Stimulated activated memory B cell treated with anti-CD40 and anti-IgM and Interleukin-4, amounts not matched to agents 10 μg/mL and 1 μg/mL and 100 μg/mL, for 72 hours (primary cell): ENCODE results near the gene DLGAP1.
"Not testable (repeated sequence)": the region's sequence is repeated elsewhere in the genome, so short reads cannot be mapped to it uniquely, and the experiment has no call there.

ENCODE experiments used
- ATAC-seq: fragments of 150-1000 bp; cut with Tn5 transposase; 2 replicates; pipeline ENCODE4 v1.10.0; 2021
- H3K27ac Mint-ChIP-seq: one replicate; pipeline ENCODE4 v1.8.0; 2022; ENCODE audit warnings: mild to moderate bottlenecking, mixed read lengths
- H3K27me3 Mint-ChIP-seq: one replicate; pipeline ENCODE4 v1.8.0; 2022; ENCODE audit warnings: mixed read lengths
- H3K36me3 Mint-ChIP-seq: one replicate; pipeline ENCODE4 v1.8.0; 2022; ENCODE audit warnings: mixed read lengths
- H3K4me1 Mint-ChIP-seq: one replicate; pipeline ENCODE4 v1.8.0; 2022; ENCODE audit warnings: mixed read lengths
- H3K4me3 Mint-ChIP-seq: one replicate; pipeline ENCODE4 v1.8.0; 2022; ENCODE audit warnings: mild to moderate bottlenecking, moderate library complexity, mixed read lengths
- H3K9me3 Mint-ChIP-seq: one replicate; pipeline ENCODE4 v1.8.0; 2022; ENCODE audit warnings: mixed read lengths

DLGAP1 gene

GRCh38 chr18:4084382-4084900 lies 370.7 kb downstream of the DLGAP1 start:
- Mint-ChIP-seq H3K9me3 (peaks cover 6% of the 10 kb centered on the region), H3K27ac (no peak overlapping the region), H3K27me3 (no peaks in the 10 kb centered on the region), H3K36me3 (no peaks in the 10 kb centered on the region), H3K4me1 (no peaks in the 10 kb centered on the region), H3K4me3 (no peak overlapping the region)
- no peak for ATAC-seq

- H3K36me3 Mint-ChIP-seq: no peaks in the 10 kb centered on the region
- no peak overlapping the region for H3K27ac Mint-ChIP-seq
- no peaks in the 10 kb centered on the region for H3K27me3 Mint-ChIP-seq
- no peak for ATAC-seq
- H3K4me1 Mint-ChIP-seq: no peaks in the 10 kb centered on the region
- H3K9me3 Mint-ChIP-seq: no peaks in the 10 kb centered on the region
- no peak overlapping the region for H3K4me3 Mint-ChIP-seq
Observed at GRCh38 chr18:4078246-4078645, 376.9 kb downstream of the DLGAP1 start.

- H3K36me3 Mint-ChIP-seq: no peaks in the 10 kb centered on the region
- H3K9me3 Mint-ChIP-seq: no peaks in the 10 kb centered on the region
- no peak overlapping the region for H3K4me3 Mint-ChIP-seq
- H3K4me1 Mint-ChIP-seq: no peaks in the 10 kb centered on the region
- no peaks in the 10 kb centered on the region for H3K27me3 Mint-ChIP-seq
- no peak for ATAC-seq
- no peak overlapping the region for H3K27ac Mint-ChIP-seq
Observed at GRCh38 chr18:4077721-4078120, 377.4 kb downstream of the DLGAP1 start.

- Mint-ChIP-seq H3K4me1 (no peaks in the 10 kb centered on the region), H3K36me3 (no peaks in the 10 kb centered on the region), H3K27ac (no peak overlapping the region), H3K9me3 (no peaks in the 10 kb centered on the region), H3K27me3 (no peaks in the 10 kb centered on the region), H3K4me3 (no peak overlapping the region)
- ATAC-seq: no peak
Observed at GRCh38 chr18:4077204-4077603, 377.9 kb downstream of the DLGAP1 start.

- H3K36me3 Mint-ChIP-seq: no peaks in the 10 kb centered on the region
- no peak overlapping the region for H3K4me3 Mint-ChIP-seq
- H3K27me3 Mint-ChIP-seq: no peaks in the 10 kb centered on the region
- H3K27ac Mint-ChIP-seq: no peak overlapping the region
- H3K9me3 Mint-ChIP-seq: no peaks in the 10 kb centered on the region
- ATAC-seq: no peak
- no peaks in the 10 kb centered on the region for H3K4me1 Mint-ChIP-seq
Observed at GRCh38 chr18:4074647-4075046, 380.5 kb downstream of the DLGAP1 start.

- peaks cover 2% of the 10 kb centered on the region for H3K9me3 Mint-ChIP-seq
- H3K4me3 Mint-ChIP-seq: no peak overlapping the region
- peaks cover 6% of the 10 kb centered on the region for H3K27me3 Mint-ChIP-seq
- H3K36me3 Mint-ChIP-seq: no peaks in the 10 kb centered on the region
- H3K4me1 Mint-ChIP-seq: no peaks in the 10 kb centered on the region
- H3K27ac Mint-ChIP-seq: no peak overlapping the region
- ATAC-seq: no peak
Observed at GRCh38 chr18:4069183-4069582, 385.9 kb downstream of the DLGAP1 start.

- no peak for ATAC-seq
- Mint-ChIP-seq H3K36me3 (no peaks in the 10 kb centered on the region), H3K4me1 (no peaks in the 10 kb centered on the region), H3K27me3 (peaks cover 7% of the 10 kb centered on the region), H3K4me3 (no peak overlapping the region), H3K9me3 (peaks cover 2% of the 10 kb centered on the region), H3K27ac (no peak overlapping the region)
Observed at GRCh38 chr18:4068552-4069158, 386.5 kb downstream of the DLGAP1 start.

GRCh38 chr18:4063545-4063944 lies 391.6 kb downstream of the DLGAP1 start:
- no peaks in the 10 kb centered on the region for H3K36me3 Mint-ChIP-seq
- no peak for ATAC-seq
- H3K9me3 Mint-ChIP-seq: peaks cover 9% of the 10 kb centered on the region
- peaks cover 7% of the 10 kb centered on the region for H3K27me3 Mint-ChIP-seq
- H3K4me1 Mint-ChIP-seq: no peaks in the 10 kb centered on the region
- no peak overlapping the region for H3K4me3 Mint-ChIP-seq
- H3K27ac Mint-ChIP-seq: no peak overlapping the region

GRCh38 chr18:4060427-4061281 lies 394.5 kb downstream of the DLGAP1 start:
- Mint-ChIP-seq H3K36me3 (no peaks in the 10 kb centered on the region), H3K9me3 (peaks cover 7% of the 10 kb centered on the region), H3K4me3 (no peak overlapping the region), H3K27ac (no peak overlapping the region), H3K4me1 (no peaks in the 10 kb centered on the region), H3K27me3 (peaks cover 7% of the 10 kb centered on the region)
- ATAC-seq: no peak

- Mint-ChIP-seq H3K27ac (no peak overlapping the region), H3K27me3 (no peaks in the 10 kb centered on the region), H3K4me1 (no peaks in the 10 kb centered on the region), H3K9me3 (peaks cover 10% of the 10 kb centered on the region), H3K36me3 (no peaks in the 10 kb centered on the region), H3K4me3 (no peak overlapping the region)
- no peak for ATAC-seq
Observed at GRCh38 chr18:4058179-4058578, 396.9 kb downstream of the DLGAP1 start.

- Mint-ChIP-seq H3K27me3 (peaks cover 7% of the 10 kb centered on the region), H3K27ac (no peak overlapping the region), H3K9me3 (no peaks in the 10 kb centered on the region), H3K36me3 (no peaks in the 10 kb centered on the region), H3K4me3 (no peak overlapping the region), H3K4me1 (no peaks in the 10 kb centered on the region)
- ATAC-seq: no peak
Observed at GRCh38 chr18:4040391-4041092, 414.6 kb downstream of the DLGAP1 start.

GRCh38 chr18:4035521-4035920 lies 419.6 kb downstream of the DLGAP1 start:
- no peak for ATAC-seq
- H3K4me3 Mint-ChIP-seq: no peak overlapping the region
- no peaks in the 10 kb centered on the region for H3K4me1 Mint-ChIP-seq
- H3K27ac Mint-ChIP-seq: no peak overlapping the region
- no peaks in the 10 kb centered on the region for H3K27me3 Mint-ChIP-seq
- no peaks in the 10 kb centered on the region for H3K9me3 Mint-ChIP-seq
- H3K36me3 Mint-ChIP-seq: no peaks in the 10 kb centered on the region

GRCh38 chr18:4034815-4035214 lies 420.3 kb downstream of the DLGAP1 start:
- not testable (repeated sequence) for ATAC-seq, H3K9me3 Mint-ChIP-seq, H3K27ac Mint-ChIP-seq, H3K4me1 Mint-ChIP-seq, H3K4me3 Mint-ChIP-seq, H3K36me3 Mint-ChIP-seq, H3K27me3 Mint-ChIP-seq

- peaks cover 6% of the 10 kb centered on the region for H3K9me3 Mint-ChIP-seq
- no peak overlapping the region for H3K4me3 Mint-ChIP-seq
- ATAC-seq: no peak
- no peaks in the 10 kb centered on the region for H3K4me1 Mint-ChIP-seq
- H3K27ac Mint-ChIP-seq: no peak overlapping the region
- H3K36me3 Mint-ChIP-seq: no peaks in the 10 kb centered on the region
- no peaks in the 10 kb centered on the region for H3K27me3 Mint-ChIP-seq
Observed at GRCh38 chr18:4026542-4026941, 428.6 kb downstream of the DLGAP1 start.

GRCh38 chr18:4024702-4025101 lies 430.4 kb downstream of the DLGAP1 start:
- Mint-ChIP-seq H3K27me3 (no peaks in the 10 kb centered on the region), H3K27ac (no peak overlapping the region), H3K36me3 (no peaks in the 10 kb centered on the region), H3K4me1 (no peaks in the 10 kb centered on the region), H3K4me3 (no peak overlapping the region), H3K9me3 (peaks cover 6% of the 10 kb centered on the region)
- no peak for ATAC-seq
